Metanephros (tissue), 2 donors: ENCODE data around the gene TCL1A. TPM values are rescaled to one million over a fixed set of nuclear protein-coding genes. Genes with fewer than 3 reads are reported as not detected.

Experiments used
- small RNA-seq: library from RNA; depleted of rRNA; stranded (forward); fragments of <200 nt; gene quantifications from one replicate; pipeline ENCODE3, GENCODE V24; 2014; ENCODE audit warnings: low replicate concordance
- total RNA-seq: library from RNA; depleted of rRNA; stranded (reverse); fragments of >200 nt; gene quantifications from one replicate; pipeline ENCODE4 v1.2.3, GENCODE V29; 2014

Gene TCL1A
- total RNA-seq: 3.7 TPM

GRCh38 chr14:95713596-95714371 lies at the start of gene TCL1A:
Gene TCL1A, minus strand, starts transcription at chr14:95714125. Its CDS starts 59 bp downstream, at chr14:95714066.

DNA sequence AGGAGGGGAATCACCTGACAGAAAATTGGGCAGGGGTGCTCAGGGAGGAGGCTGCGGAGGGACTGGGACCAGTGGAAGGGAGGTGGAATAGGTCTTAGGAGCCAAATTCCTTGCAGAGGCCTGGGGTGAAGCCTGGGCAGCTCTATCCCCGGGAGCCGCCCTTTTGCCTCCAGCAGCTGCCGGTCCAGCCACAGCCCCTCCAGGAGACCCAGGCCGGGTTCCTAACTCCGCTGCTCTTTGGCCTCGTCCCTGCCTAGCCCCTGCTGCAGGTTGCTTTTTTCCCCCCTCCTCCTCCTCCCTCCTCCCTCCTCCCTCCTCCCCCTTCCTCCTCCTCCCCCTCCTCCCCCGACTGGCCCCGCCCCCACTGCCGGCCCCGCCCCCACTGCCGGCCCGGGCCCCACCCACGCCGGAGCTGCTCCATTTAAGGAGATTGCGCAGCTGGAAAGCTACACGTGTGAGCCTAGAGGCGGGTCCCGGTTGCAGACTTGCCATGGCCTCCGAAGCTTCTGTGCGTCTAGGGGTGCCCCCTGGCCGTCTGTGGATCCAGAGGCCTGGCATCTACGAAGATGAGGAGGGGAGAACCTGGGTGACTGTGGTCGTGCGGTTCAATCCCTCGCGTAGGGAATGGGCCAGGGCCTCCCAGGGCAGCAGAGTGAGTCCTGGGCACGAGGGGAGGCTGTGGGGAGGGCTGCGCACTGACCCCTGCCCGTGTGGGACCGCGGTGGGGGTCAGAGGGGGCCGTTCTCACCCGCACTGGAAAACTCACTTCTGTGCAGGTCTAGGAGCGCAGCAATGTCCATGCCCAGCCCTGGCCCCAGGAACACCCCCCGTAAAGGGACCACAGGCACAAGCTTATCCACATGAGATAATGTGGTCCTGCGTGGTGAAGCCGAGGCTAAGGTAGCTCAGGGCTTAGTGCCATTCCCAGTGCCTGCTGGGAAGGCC lies 27.7 kb downstream of the TCL1A start, which contains the start of gene TCL1B:
TCL1B (plus strand) TSS at position 449 of the 945 bp plus-strand sequence; CDS start at position 491, 42 bp downstream.

Small RNAs within 50 kb of the gene (small RNA-seq; reads per million reads assigned to genes)
- gene RF02193: not detected

Other genes with a start within 250 kb of the TCL1A start
- gene SYNE3, start 197.5 kb downstream of the TCL1A start, total RNA-seq: 6.0 TPM
- gene GLRX5, start 179.1 kb downstream of the TCL1A start, total RNA-seq: 57.1 TPM
- gene TCL1B, start 27.7 kb downstream of the TCL1A start, total RNA-seq: 0.23 TPM
- gene TUNAR, start 162.7 kb upstream of the TCL1A start, total RNA-seq: 0.23 TPM